ENCODE data around the gene DUS2. TPM values are rescaled to one million over a fixed set of nuclear protein-coding genes. Genes with fewer than 3 reads are reported as not detected.

DUS2 gene
- total RNA-seq, 2 experiments from 2014 or later: 19.9 to 32.4 TPM

GRCh38 chr16:67976205-67976604 lies 46.9 kb upstream of the DUS2 start:
- H2AFZ ChIP-seq (ENCODE audit: low read length): no peak overlapping the region
- no peak overlapping the region for H3K27ac ChIP-seq (ENCODE audit: low read depth, low read length, poor library complexity, severe bottlenecking)
- peaks cover 9% of the 10 kb centered on the region for H3K4me1 ChIP-seq (ENCODE audit: insufficient read depth, low read length, poor library complexity, severe bottlenecking)
- no peak for TF ChIP-seq EZH2phosphoT487 (IDR thresholded peaks at IDR 0.05; ENCODE audit: borderline replicate concordance, low read depth, low read length)
- TF ChIP-seq CTCF (conservative IDR thresholded peaks at IDR 0.05; ENCODE audit: low read length): no peak
- BruUV-seq (replicated peaks): no TSS peak
- no peaks in the 10 kb centered on the region for H4K20me1 ChIP-seq (ENCODE audit: insufficient read depth, low read length)
- DNase-seq (ENCODE audit: low spot score): no peak
- no peaks in the 10 kb centered on the region for H3K79me2 ChIP-seq (ENCODE audit: insufficient read depth, low read depth, low read length)
- intact Hi-C loops (cut with micrococcal nuclease; ENCODE audit: unreplicated experiment): no loop called here
- no peaks in the 10 kb centered on the region for H3K9me2 ChIP-seq (ENCODE audit: insufficient read depth, low read length)
- no peaks in the 10 kb centered on the region for H3K36me3 ChIP-seq (ENCODE audit: insufficient read depth, low read length)
- POLR2A ChIA-PET: interaction anchor here (1.6 kb wide), 1 partner anchor 8 kb away, joined by 5 read pairs; no protein-coding TSS in a partner anchor
- no peak overlapping the region for H3K4me3 ChIP-seq (ENCODE audit: low read depth, low read length, poor library complexity, severe bottlenecking)
- H3K4me2 ChIP-seq (ENCODE audit: low read length): no peak overlapping the region
- H3K9me3 ChIP-seq (ENCODE audit: low read length): no peaks in the 10 kb centered on the region
- CTCF ChIA-PET (ENCODE audit: unreplicated experiment): no interaction called here

DNA sequence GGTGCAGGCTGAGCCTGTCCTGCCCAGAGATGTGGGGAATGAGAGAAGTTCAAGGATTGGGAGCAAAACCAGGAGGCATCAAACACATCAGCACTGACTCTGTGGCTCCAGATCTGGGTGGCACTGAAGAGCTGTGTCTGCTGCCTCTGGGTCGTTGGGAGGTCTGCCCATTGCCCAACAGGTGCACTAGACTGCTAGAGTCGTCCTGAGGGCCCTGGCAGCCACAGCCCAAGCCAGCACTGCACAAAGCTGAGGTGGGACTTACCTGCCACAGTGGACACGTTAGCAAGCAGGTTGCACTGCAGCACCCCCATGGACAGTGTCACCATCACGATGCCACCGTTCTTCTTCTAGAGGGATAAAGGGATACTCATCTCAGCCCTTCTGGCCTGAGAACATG lies 46.1 kb upstream of the DUS2 start:
- TF ChIP-seq EZH2phosphoT487 (IDR thresholded peaks at IDR 0.05; ENCODE audit: borderline replicate concordance, low read depth, low read length) (no peak), CTCF (conservative IDR thresholded peaks at IDR 0.05; ENCODE audit: low read length) (no peak)
- no peaks in the 10 kb centered on the region for H3K36me3 ChIP-seq (ENCODE audit: insufficient read depth, low read length)
- no peaks in the 10 kb centered on the region for H3K9me3 ChIP-seq (ENCODE audit: low read length)
- peaks cover 9% of the 10 kb centered on the region for H3K4me1 ChIP-seq (ENCODE audit: insufficient read depth, low read length, poor library complexity, severe bottlenecking)
- no peak overlapping the region for H3K4me3 ChIP-seq (ENCODE audit: low read depth, low read length, poor library complexity, severe bottlenecking)
- H3K79me2 ChIP-seq (ENCODE audit: insufficient read depth, low read depth, low read length): no peaks in the 10 kb centered on the region
- no peak overlapping the region for H2AFZ ChIP-seq (ENCODE audit: low read length)
- CTCF ChIA-PET (ENCODE audit: unreplicated experiment): no interaction called here
- intact Hi-C loops (cut with micrococcal nuclease; ENCODE audit: unreplicated experiment): no loop called here
- no TSS peak for BruUV-seq (replicated peaks)
- no peaks in the 10 kb centered on the region for H3K9me2 ChIP-seq (ENCODE audit: insufficient read depth, low read length)
- POLR2A ChIA-PET: no interaction called here
- no peak overlapping the region for H3K4me2 ChIP-seq (ENCODE audit: low read length)
- DNase-seq (ENCODE audit: low spot score): no peak
- no peaks in the 10 kb centered on the region for H4K20me1 ChIP-seq (ENCODE audit: insufficient read depth, low read length)
- no peak overlapping the region for H3K27ac ChIP-seq (ENCODE audit: low read depth, low read length, poor library complexity, severe bottlenecking)

- CTCF ChIA-PET (ENCODE audit: unreplicated experiment): no interaction called here
- BruUV-seq (replicated peaks): no TSS peak
- no peak for DNase-seq (ENCODE audit: low spot score)
- POLR2A ChIA-PET: no interaction called here
- Histone ChIP-seq H3K79me2 (ENCODE audit: insufficient read depth, low read depth, low read length) (no peaks in the 10 kb centered on the region), H3K36me3 (ENCODE audit: insufficient read depth, low read length) (no peaks in the 10 kb centered on the region), H3K4me1 (ENCODE audit: insufficient read depth, low read length, poor library complexity, severe bottlenecking) (peaks cover 9% of the 10 kb centered on the region), H4K20me1 (ENCODE audit: insufficient read depth, low read length) (no peaks in the 10 kb centered on the region), H3K9me2 (ENCODE audit: insufficient read depth, low read length) (no peaks in the 10 kb centered on the region), H3K4me3 (ENCODE audit: low read depth, low read length, poor library complexity, severe bottlenecking) (no peak overlapping the region), H2AFZ (ENCODE audit: low read length) (no peak overlapping the region), H3K4me2 (ENCODE audit: low read length) (no peak overlapping the region), H3K9me3 (ENCODE audit: low read length) (no peaks in the 10 kb centered on the region), H3K27ac (ENCODE audit: low read depth, low read length, poor library complexity, severe bottlenecking) (no peak overlapping the region)
- no peak for TF ChIP-seq CTCF (conservative IDR thresholded peaks at IDR 0.05; ENCODE audit: low read length)
- no peak for TF ChIP-seq EZH2phosphoT487 (IDR thresholded peaks at IDR 0.05; ENCODE audit: borderline replicate concordance, low read depth, low read length)
- intact Hi-C loops (cut with micrococcal nuclease; ENCODE audit: unreplicated experiment): no loop called here
Observed at GRCh38 chr16:67977469-67978227, 45.4 kb upstream of the DUS2 start.

All from OCI-LY7 (cell line).